Urinary bladder (tissue), 4 donors: Measurements from ENCODE around the gene CXCR3. TPM values are rescaled to one million over a fixed set of nuclear protein-coding genes. Genes with fewer than 3 reads are reported as not detected.

Experiments used
- DNase-seq: peaks from one replicate; pipeline ENCODE4 v3.0.0-alpha.2; 2015; ENCODE audit errors: extremely low spot score
- H3K27ac ChIP-seq: one replicate; pipeline ENCODE4 v1.5.1; 2013; ENCODE audit warnings: low read depth, mild to moderate bottlenecking, moderate library complexity
- H3K36me3 ChIP-seq: one replicate; pipeline ENCODE4 v1.6.1; 2013; ENCODE audit warnings: mild to moderate bottlenecking, moderate library complexity; ENCODE audit not compliant: insufficient read depth
- H3K4me1 ChIP-seq: one replicate; pipeline ENCODE4 v1.6.1; 2013; ENCODE audit warnings: mild to moderate bottlenecking, moderate library complexity; ENCODE audit not compliant: insufficient read depth
- H3K4me3 ChIP-seq: one replicate; pipeline ENCODE4 v1.5.1; 2013; ENCODE audit warnings: low read depth, low read length
- WGBS: extraction: QIAGEN DNeasy Blood & Tissue Kit; methylation state at CpG from one replicate; pipeline ENCODE4 v1.1.7; 2013; 5-methylcytosine and 5-hydroxymethylcytosine counted together
- polyA plus RNA-seq: library from polyadenylated mRNA; stranded (reverse); fragments of 200-250 nt; gene quantifications from one replicate; pipeline ENCODE4 v1.2.3, GENCODE V29; 2013
- total RNA-seq: library from RNA; depleted of rRNA; stranded (reverse); fragments of >200 nt; gene quantifications from one replicate; pipeline ENCODE4 v1.2.3, GENCODE V29; 2014
- donor health status: healthy with polysubstance abuse.
- donor health status: healthy.

The CXCR3 gene
- total and polyA plus RNA-seq, 2 donors = 0.28 TPM; not detected in 1

GRCh38 chrX:71627588-71628404 is 9.5 kb upstream of the CXCR3 start:
- 85% methylated on average over 14 of the region's 14 CpGs for WGBS
- Histone ChIP-seq H3K36me3 (no peaks in the 10 kb centered on the region), H3K4me3 (no peak overlapping the region), H3K4me1 (no peaks in the 10 kb centered on the region), H3K27ac (no peak overlapping the region)
- no peak for DNase-seq

- no peak overlapping the region for H3K27ac ChIP-seq
- H3K36me3 ChIP-seq = no peaks in the 10 kb centered on the region
- WGBS = 88% methylated on average over 6 of the region's 6 CpGs
- no peak overlapping the region for H3K4me3 ChIP-seq
- no peak for DNase-seq
- H3K4me1 ChIP-seq = no peaks in the 10 kb centered on the region
Measured at GRCh38 chrX:71626576-71626975, 8.3 kb upstream of the CXCR3 start.

GRCh38 chrX:71625471-71625870 is 7.2 kb upstream of the CXCR3 start:
- DNase-seq = no peak
- Histone ChIP-seq H3K27ac (no peak overlapping the region), H3K4me1 (no peaks in the 10 kb centered on the region), H3K4me3 (no peak overlapping the region), H3K36me3 (no peaks in the 10 kb centered on the region)
- 94% methylated on average over 5 of the region's 5 CpGs for WGBS

GRCh38 chrX:71623714-71624113 is 5.4 kb upstream of the CXCR3 start:
- no peak overlapping the region for H3K27ac ChIP-seq
- H3K4me3 ChIP-seq = no peak overlapping the region
- DNase-seq = no peak
- 90% methylated on average over 3 of the region's 3 CpGs for WGBS
- H3K36me3 ChIP-seq = no peaks in the 10 kb centered on the region
- no peaks in the 10 kb centered on the region for H3K4me1 ChIP-seq

GRCh38 chrX:71622576-71623450 is 4.5 kb upstream of the CXCR3 start:
- peak; percentile 13 for DNase-seq
- Histone ChIP-seq H3K4me3 (no peak overlapping the region), H3K36me3 (no peaks in the 10 kb centered on the region), H3K4me1 (no peaks in the 10 kb centered on the region), H3K27ac (peak overlapping the region; percentile 74)
- WGBS = 21% methylated on average over 13 of the region's 13 CpGs

GRCh38 chrX:71622032-71622575 is 3.8 kb upstream of the CXCR3 start:
- Histone ChIP-seq H3K4me3 (no peak overlapping the region), H3K36me3 (no peaks in the 10 kb centered on the region), H3K4me1 (no peaks in the 10 kb centered on the region), H3K27ac (peak overlapping the region; percentile 38)
- no peak for DNase-seq
- 69% methylated on average over 9 of the region's 9 CpGs for WGBS

- Histone ChIP-seq H3K27ac (peak overlapping the region; percentile 35), H3K4me1 (no peaks in the 10 kb centered on the region), H3K4me3 (no peak overlapping the region), H3K36me3 (no peaks in the 10 kb centered on the region)
- no peak for DNase-seq
- WGBS = 49% methylated on average over 6 of the region's 6 CpGs
Measured at GRCh38 chrX:71621603-71622002, 3.3 kb upstream of the CXCR3 start.

GRCh38 chrX:71619986-71620385 is 1.7 kb upstream of the CXCR3 start:
- H3K4me3 ChIP-seq = no peak overlapping the region
- 91% methylated on average over 1 of the region's 1 CpG for whole genome bisulfite sequencing
- no peak for DNase-seq
- H3K27ac ChIP-seq = no peak overlapping the region
- H3K4me1 ChIP-seq = no peaks in the 10 kb centered on the region
- H3K36me3 ChIP-seq = peaks cover 2% of the 10 kb centered on the region

- no peak for DNase-seq
- peaks cover 2% of the 10 kb centered on the region for H3K36me3 ChIP-seq
- no peak overlapping the region for H3K27ac ChIP-seq
- no peaks in the 10 kb centered on the region for H3K4me1 ChIP-seq
- WGBS = 91% methylated on average over 8 of the region's 8 CpGs
- no peak overlapping the region for H3K4me3 ChIP-seq
Measured at GRCh38 chrX:71619193-71619592, 882 bp upstream of the CXCR3 start.

GRCh38 chrX:71618787-71619186 is 476 bp upstream of the CXCR3 start:
- Histone ChIP-seq H3K27ac (no peak overlapping the region), H3K4me3 (no peak overlapping the region), H3K36me3 (peaks cover 2% of the 10 kb centered on the region), H3K4me1 (no peaks in the 10 kb centered on the region)
- WGBS = 93% methylated on average over 3 of the region's 3 CpGs
- no peak for DNase-seq

- Histone ChIP-seq H3K4me3 (peak overlapping the region; percentile 14), H3K27ac (peak overlapping the region; percentile 23), H3K4me1 (no peaks in the 10 kb centered on the region), H3K36me3 (peaks cover 4% of the 10 kb centered on the region)
- 74% methylated on average over 8 of the region's 8 CpGs for WGBS
- no peak for DNase-seq
Measured at GRCh38 chrX:71617742-71618141, 569 bp downstream of the CXCR3 start.

GRCh38 chrX:71616672-71617529 is 1.4 kb downstream of the CXCR3 start:
- H3K4me1 ChIP-seq = no peaks in the 10 kb centered on the region
- 85% methylated on average over 43 of the region's 43 CpGs for WGBS

GRCh38 chrX:71615954-71616353 is 2.4 kb downstream of the CXCR3 start:
- no peak overlapping the region for H3K4me3 ChIP-seq
- H3K36me3 ChIP-seq = peaks cover 4% of the 10 kb centered on the region
- 86% methylated on average over 10 of the region's 10 CpGs for WGBS
- no peak for DNase-seq
- no peak overlapping the region for H3K27ac ChIP-seq
- H3K4me1 ChIP-seq = no peaks in the 10 kb centered on the region

More at GRCh38 chrX:71616672-71617529, 1.4 kb downstream of the CXCR3 start:
- Histone ChIP-seq H3K4me3 (peak overlapping the region; percentile 14), H3K27ac (no peak overlapping the region), H3K36me3 (peaks cover 4% of the 10 kb centered on the region)
- DNase-seq = no peak
